ENCODE measurements around the gene WNT7B. TPM values are rescaled to one million over a fixed set of nuclear protein-coding genes. Genes with fewer than 3 reads are reported as not detected.

The WNT7B gene
- total RNA-seq, 1 experiment from 2014 or later: 0.33 TPM

- TF ChIP-seq FOXP4 (CRISPR knock-in tag; IDR thresholded peaks at IDR 0.05) (no peak), JUN (CRISPR knock-in tag; IDR thresholded peaks at IDR 0.05) (no peak)
These were observed 59.8 kb downstream of the WNT7B start (continued) for GRCh38 chr22:45917146-45917545.

- ChIA-PET POLR2A (no interaction called here), CTCF (interaction anchor here (0.6 to 1.4 kb wide), 3 partner anchors 46 to 53 kb away, joined by 3 to 4 read pairs (median 4); no protein-coding TSS in a partner anchor)
- H3K36me3 Mint-ChIP-seq: no peaks in the 10 kb centered on the region
- ATAC-seq (no peak), DNase-seq (ENCODE audit: low spot score) (no peak)
- H3K4me3 Mint-ChIP-seq: no peak overlapping the region
- no peak for TF ChIP-seq USF1 (CRISPR knock-in tag; IDR thresholded peaks at IDR 0.05)
- TF ChIP-seq ZNF281 (CRISPR knock-in tag; IDR thresholded peaks at IDR 0.05): no peak
- H3K27ac Mint-ChIP-seq: no peak overlapping the region
- no peaks in the 10 kb centered on the region for H3K4me1 Mint-ChIP-seq
- H3K27me3 Mint-ChIP-seq (ENCODE audit: low read depth): no peaks in the 10 kb centered on the region; the same call in 1 of the 2 replicates
- H3K9me3 Mint-ChIP-seq: peaks cover 6% of the 10 kb centered on the region
These were observed 60.4 kb downstream of the WNT7B start for GRCh38 chr22:45916515-45916914.

- CTCF ChIA-PET: interaction anchor here (1.4 kb wide), 1 partner anchor 52 kb away, joined by 4 read pairs; no protein-coding TSS in a partner anchor
- POLR2A ChIA-PET: no interaction called here
- DNase-seq (ENCODE audit: low spot score) (no peak), ATAC-seq (no peak)
- Mint-ChIP-seq H3K4me3 (no peak overlapping the region), H3K36me3 (no peaks in the 10 kb centered on the region), H3K9me3 (peaks cover 6% of the 10 kb centered on the region), H3K27ac (no peak overlapping the region), H3K4me1 (no peaks in the 10 kb centered on the region), H3K27me3 (ENCODE audit: low read depth) (no peaks in the 10 kb centered on the region; the same call in 1 of the 2 replicates)
- no peak for TF ChIP-seq ZBTB21 (CRISPR knock-in tag; IDR thresholded peaks at IDR 0.05; ENCODE audit: borderline replicate concordance)
- TF ChIP-seq FOXP4 (CRISPR knock-in tag; IDR thresholded peaks at IDR 0.05): no peak
- TF ChIP-seq ZSCAN18 (CRISPR knock-in tag; IDR thresholded peaks at IDR 0.05): no peak
- TF ChIP-seq E2F4 (CRISPR knock-in tag; IDR thresholded peaks at IDR 0.05; ENCODE audit: borderline replicate concordance, low read depth): no peak
- TF ChIP-seq ZNF138 (CRISPR knock-in tag; conservative IDR thresholded peaks at IDR 0.05): no peak
- TF ChIP-seq HMGXB4 (CRISPR knock-in tag; IDR thresholded peaks at IDR 0.05): no peak
- no peak for TF ChIP-seq IRF2 (CRISPR knock-in tag; IDR thresholded peaks at IDR 0.05; ENCODE audit: borderline replicate concordance, low read depth)
- TF ChIP-seq SP1 (CRISPR knock-in tag; conservative IDR thresholded peaks at IDR 0.05): no peak
These were observed 61.1 kb downstream of the WNT7B start for GRCh38 chr22:45915841-45916240.
